ENCODE results near the gene TF.
"Not testable (repeated sequence)": the region's sequence is repeated elsewhere in the genome, so short reads cannot be mapped to it uniquely, and the experiment has no call there.

TF gene

DNA sequence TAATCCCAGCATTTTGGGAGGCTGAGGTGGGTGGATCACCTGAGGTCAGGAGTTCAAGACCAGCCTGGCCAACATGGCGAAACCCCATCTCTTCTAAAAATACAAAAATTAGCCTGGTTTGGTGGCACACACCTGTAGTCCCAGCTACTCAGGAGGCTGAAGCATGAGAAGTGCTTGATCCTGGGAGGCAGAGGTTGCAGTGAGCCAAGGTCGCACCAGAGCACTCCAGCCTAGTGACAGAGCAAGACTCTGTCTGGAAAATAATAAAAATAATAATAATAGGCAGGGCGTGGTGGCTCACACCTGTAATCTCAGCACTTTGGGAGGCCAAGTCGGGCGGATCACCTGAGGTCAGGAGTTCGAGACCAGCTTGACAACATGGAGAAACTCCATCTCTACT is 34.6 kb downstream of the TF start:
- H3K4me3 ChIP-seq (ENCODE audit: insufficient read depth, low read depth, low read length); H3K36me3 ChIP-seq (ENCODE audit: control insufficient read depth, insufficient read depth, low read length); H3K4me1 ChIP-seq (ENCODE audit: control insufficient read depth, insufficient read depth, low read length); H3K27me3 ChIP-seq (ENCODE audit: control insufficient read depth, insufficient read depth, low read length, poor library complexity, severe bottlenecking); H3K9me3 ChIP-seq (ENCODE audit: control insufficient read depth, low read length); H3K27ac ChIP-seq (ENCODE audit: insufficient read depth, low read depth, low read length, poor library complexity, severe bottlenecking): not testable (repeated sequence)
- 74 to 80% methylated on average over 6 of the region's 6 CpGs for WGBS, 2 experiments

DNA sequence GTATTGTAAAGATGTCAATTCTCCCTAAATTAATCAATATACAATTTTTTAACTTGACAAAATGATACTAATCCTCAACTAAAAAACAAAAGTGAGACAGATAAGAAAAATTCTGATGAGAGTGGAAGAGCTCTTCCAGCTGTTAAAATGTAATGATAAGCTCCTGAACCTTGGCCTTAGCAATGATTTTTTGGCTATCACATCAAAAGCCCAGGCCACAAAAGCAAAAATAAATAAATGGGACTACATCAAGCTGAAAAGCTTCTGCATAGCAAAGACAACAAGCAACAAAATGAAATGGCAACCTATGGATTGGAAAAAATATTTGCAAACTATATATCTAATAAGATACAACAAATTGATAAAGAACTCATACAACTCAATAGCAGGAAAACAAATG is 35.4 kb downstream of the TF start:
- Histone ChIP-seq H3K27ac (ENCODE audit: insufficient read depth, low read depth, low read length, poor library complexity, severe bottlenecking) (no peak overlapping the region), H3K4me3 (ENCODE audit: insufficient read depth, low read depth, low read length) (no peak overlapping the region), H3K36me3 (ENCODE audit: control insufficient read depth, insufficient read depth, low read length) (no peaks in the 10 kb centered on the region), H3K9me3 (ENCODE audit: control insufficient read depth, low read length) (no peaks in the 10 kb centered on the region), H3K4me1 (ENCODE audit: control insufficient read depth, insufficient read depth, low read length) (no peaks in the 10 kb centered on the region), H3K27me3 (ENCODE audit: control insufficient read depth, insufficient read depth, low read length, poor library complexity, severe bottlenecking) (no peaks in the 10 kb centered on the region)

DNA sequence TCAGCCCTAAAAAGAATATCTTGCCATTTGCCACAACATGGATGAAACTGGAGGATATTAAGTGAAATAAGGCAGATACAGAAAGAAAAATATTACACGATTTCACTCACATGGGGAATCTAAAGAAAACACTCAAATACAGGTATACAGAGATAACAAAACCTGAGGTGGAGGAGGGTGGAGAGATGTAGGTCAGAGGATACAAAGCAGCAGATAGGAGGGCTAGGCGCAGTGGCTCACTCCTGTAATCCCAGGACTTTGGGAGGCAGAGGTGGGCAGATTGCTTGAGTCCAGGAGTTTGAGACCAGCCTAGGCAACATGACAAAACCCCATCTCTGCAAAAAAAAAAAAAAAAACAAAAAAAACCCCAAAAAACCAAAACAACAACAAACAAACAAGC is 36.3 kb downstream of the TF start:
- WGBS, 2 experiments, result 88 to 91% methylated on average over 1 to 2 of the region's 2 CpGs
- H3K36me3 ChIP-seq (ENCODE audit: control insufficient read depth, insufficient read depth, low read length), result no peaks in the 10 kb centered on the region
- no peaks in the 10 kb centered on the region for H3K4me1 ChIP-seq (ENCODE audit: control insufficient read depth, insufficient read depth, low read length)
- H3K27me3 ChIP-seq (ENCODE audit: control insufficient read depth, insufficient read depth, low read length, poor library complexity, severe bottlenecking), result no peaks in the 10 kb centered on the region
- H3K27ac ChIP-seq (ENCODE audit: insufficient read depth, low read depth, low read length, poor library complexity, severe bottlenecking), result no peak overlapping the region
- peaks cover under 1% of the 10 kb centered on the region for H3K9me3 ChIP-seq (ENCODE audit: control insufficient read depth, low read length)
- no peak overlapping the region for H3K4me3 ChIP-seq (ENCODE audit: insufficient read depth, low read depth, low read length)

DNA sequence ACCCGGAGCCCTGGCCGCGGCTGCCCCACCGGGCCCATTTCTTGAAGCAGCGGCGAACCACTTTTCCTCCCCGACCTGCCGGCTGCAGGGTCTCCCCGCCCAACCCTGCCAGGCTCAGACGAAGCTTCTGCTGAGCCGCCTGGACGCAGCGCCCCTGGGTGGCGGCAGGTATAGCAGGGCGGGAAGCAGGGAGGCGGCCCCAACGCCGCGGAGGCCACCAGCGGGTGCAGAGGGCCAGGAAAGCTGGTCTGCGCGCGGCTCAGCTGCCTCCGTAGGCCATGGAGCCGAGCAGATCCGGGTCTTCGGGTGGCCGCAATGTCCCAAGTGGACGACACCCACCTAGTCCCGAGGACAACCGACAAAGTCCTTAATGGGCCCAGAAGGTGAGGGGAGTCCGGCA is 37.6 kb downstream of the TF start:
- Histone ChIP-seq H3K4me3 (ENCODE audit: insufficient read depth, low read depth, low read length) (no peak overlapping the region), H3K4me1 (ENCODE audit: control insufficient read depth, insufficient read depth, low read length) (no peaks in the 10 kb centered on the region), H3K27ac (ENCODE audit: insufficient read depth, low read depth, low read length, poor library complexity, severe bottlenecking) (no peak overlapping the region), H3K27me3 (ENCODE audit: control insufficient read depth, insufficient read depth, low read length, poor library complexity, severe bottlenecking) (no peaks in the 10 kb centered on the region), H3K9me3 (ENCODE audit: control insufficient read depth, low read length) (peaks cover 2% of the 10 kb centered on the region), H3K36me3 (ENCODE audit: control insufficient read depth, insufficient read depth, low read length) (no peaks in the 10 kb centered on the region)
- WGBS, 2 experiments, result 94 to 95% methylated on average over 32 of the region's 32 CpGs

DNA sequence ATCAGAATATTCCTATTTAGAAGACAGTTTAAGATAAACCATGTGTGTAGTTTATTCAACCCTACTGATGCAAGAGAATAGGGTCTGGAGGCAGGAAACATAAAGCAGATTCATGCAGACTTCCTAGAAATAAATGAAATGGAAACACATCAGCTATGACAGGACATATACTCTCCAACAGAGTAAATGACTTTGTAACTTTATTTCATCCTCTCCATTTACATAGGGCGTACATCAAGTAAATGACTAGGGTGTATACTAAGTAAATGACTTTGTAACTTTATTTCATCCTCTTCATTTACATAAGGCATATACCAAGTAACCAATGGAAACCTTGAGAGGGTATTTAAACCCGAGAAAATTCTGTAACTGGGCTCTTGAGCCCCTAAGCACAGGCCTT is 41.8 kb downstream of the TF start:
- no peaks in the 10 kb centered on the region for H3K36me3 ChIP-seq (ENCODE audit: control insufficient read depth, insufficient read depth, low read length)
- WGBS, 2 experiments, result 70 to 79% methylated on average over 1 to 2 of the region's 2 CpGs
- no peak overlapping the region for H3K4me3 ChIP-seq (ENCODE audit: insufficient read depth, low read depth, low read length)
- no peaks in the 10 kb centered on the region for H3K4me1 ChIP-seq (ENCODE audit: control insufficient read depth, insufficient read depth, low read length)
- no peaks in the 10 kb centered on the region for H3K27me3 ChIP-seq (ENCODE audit: control insufficient read depth, insufficient read depth, low read length, poor library complexity, severe bottlenecking)
- no peak overlapping the region for H3K27ac ChIP-seq (ENCODE audit: insufficient read depth, low read depth, low read length, poor library complexity, severe bottlenecking)
- peaks cover 5% of the 10 kb centered on the region for H3K9me3 ChIP-seq (ENCODE audit: control insufficient read depth, low read length)

DNA sequence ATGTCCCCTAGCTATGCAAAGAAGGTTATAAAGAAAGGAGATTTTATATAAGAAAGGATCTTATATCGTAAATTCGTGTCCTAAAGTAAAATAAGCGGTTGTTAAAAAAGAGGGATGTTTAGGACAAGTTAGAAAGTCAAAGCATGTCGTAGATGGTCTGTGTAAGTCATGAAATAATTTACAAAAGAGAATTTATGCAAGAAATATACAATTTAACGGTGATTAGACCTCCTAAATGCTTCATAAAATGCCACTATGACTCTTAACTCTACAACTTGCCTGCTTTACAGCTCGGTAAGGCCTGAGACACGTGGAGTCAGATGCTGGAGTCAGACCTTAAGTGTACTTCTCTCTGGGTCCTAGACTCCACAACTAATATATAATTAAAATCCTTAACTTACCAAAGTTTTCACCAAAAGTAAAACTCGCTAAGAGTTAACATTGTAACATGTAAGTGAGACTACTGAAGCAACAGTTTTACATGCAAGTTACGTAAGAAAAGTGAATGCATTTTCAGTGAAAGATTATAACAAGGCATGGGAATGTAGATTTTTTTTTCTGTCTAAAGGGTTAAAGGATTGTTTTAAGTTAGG is 46.1 kb downstream of the TF start:
- Histone ChIP-seq H3K27me3 (ENCODE audit: control insufficient read depth, insufficient read depth, low read length, poor library complexity, severe bottlenecking) (no peaks in the 10 kb centered on the region), H3K9me3 (ENCODE audit: control insufficient read depth, low read length) (peaks cover 5% of the 10 kb centered on the region), H3K27ac (ENCODE audit: insufficient read depth, low read depth, low read length, poor library complexity, severe bottlenecking) (no peak overlapping the region), H3K4me3 (ENCODE audit: insufficient read depth, low read depth, low read length) (no peak overlapping the region), H3K36me3 (ENCODE audit: control insufficient read depth, insufficient read depth, low read length) (no peaks in the 10 kb centered on the region), H3K4me1 (ENCODE audit: control insufficient read depth, insufficient read depth, low read length) (no peaks in the 10 kb centered on the region)
- WGBS, 2 experiments, result 49 to 50% methylated on average over 9 of the region's 9 CpGs

DNA sequence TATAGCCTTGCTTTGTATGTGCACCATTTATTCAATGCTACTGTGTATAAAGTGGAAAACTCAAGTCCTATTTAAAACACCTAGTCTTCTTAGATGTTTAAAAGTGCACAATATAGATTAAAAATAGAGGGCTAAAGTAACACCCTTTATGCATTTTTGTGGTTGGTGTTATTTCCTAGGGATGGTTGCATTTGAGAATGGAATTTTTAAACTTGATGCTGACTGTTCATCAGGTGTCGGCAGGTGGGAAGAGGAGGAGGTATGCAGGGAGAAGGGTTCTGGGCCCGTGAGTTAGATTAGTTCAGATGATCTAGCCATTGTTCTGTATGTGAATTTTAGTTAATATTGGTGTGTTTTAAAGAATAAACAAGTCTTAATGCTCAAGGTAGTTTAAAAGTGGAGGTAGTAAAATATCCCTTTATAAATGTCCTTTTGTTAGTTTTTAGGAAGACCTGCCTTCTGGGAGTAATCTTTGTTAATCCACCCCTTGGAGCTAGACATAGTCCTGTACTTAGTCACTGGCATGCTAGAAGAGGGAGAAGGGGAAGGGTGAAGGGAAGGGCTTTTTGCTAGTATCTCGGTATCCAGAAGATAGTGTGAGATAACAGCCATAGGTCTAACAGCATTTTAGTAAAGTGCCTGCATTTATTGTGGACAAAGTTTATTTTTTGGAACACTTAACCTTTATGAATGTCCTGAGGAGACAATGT is 51.4 kb downstream of the TF start:
- no peaks in the 10 kb centered on the region for H3K36me3 ChIP-seq (ENCODE audit: control insufficient read depth, insufficient read depth, low read length)
- no peak overlapping the region for H3K4me3 ChIP-seq (ENCODE audit: insufficient read depth, low read depth, low read length)
- peaks cover 7% of the 10 kb centered on the region for H3K27me3 ChIP-seq (ENCODE audit: control insufficient read depth, insufficient read depth, low read length, poor library complexity, severe bottlenecking)
- H3K4me1 ChIP-seq (ENCODE audit: control insufficient read depth, insufficient read depth, low read length), result no peaks in the 10 kb centered on the region
- WGBS, 2 experiments, result 90 to 91% methylated on average over 3 of the region's 3 CpGs
- no peak overlapping the region for H3K27ac ChIP-seq (ENCODE audit: insufficient read depth, low read depth, low read length, poor library complexity, severe bottlenecking)
- H3K9me3 ChIP-seq (ENCODE audit: control insufficient read depth, low read length), result no peaks in the 10 kb centered on the region

DNA sequence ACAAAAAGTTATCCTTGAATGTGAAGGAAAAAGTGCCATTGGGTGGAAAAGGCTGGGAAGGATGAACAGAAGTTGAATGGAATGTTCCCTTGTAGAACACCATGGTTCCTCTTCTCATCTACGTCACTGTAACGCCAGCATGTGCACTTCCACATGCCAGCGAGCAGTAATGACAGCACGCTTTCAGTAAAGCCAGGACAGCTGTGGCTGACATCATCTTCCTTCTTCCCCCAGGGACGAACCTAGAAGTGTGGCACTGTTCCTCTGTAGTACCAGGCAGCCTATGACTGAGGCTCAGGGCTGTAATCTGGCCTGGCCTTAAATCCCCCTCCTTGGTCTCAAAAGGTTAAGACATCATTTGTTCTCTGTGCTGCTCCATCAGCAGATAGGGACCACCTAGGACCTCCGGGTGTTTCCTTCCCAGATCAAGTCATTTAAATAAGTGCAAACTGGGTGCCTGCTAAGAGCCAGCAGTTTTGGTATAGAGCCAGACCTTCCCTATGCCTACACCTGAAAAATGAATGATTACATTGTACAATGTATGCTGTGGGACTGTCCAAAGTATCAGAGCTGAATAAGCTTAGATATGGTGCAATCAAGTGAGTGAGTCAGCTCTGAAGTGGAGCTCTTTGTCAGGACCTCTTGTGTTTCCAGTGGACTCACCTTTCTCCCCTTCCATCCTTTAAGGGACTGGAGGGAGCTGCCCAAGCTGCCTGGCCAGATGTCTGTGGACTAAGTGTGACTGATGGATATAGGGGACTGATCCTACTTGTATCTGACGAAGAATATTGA is 53.8 kb downstream of the TF start:
- H3K36me3 ChIP-seq (ENCODE audit: control insufficient read depth, insufficient read depth, low read length), result no peaks in the 10 kb centered on the region
- WGBS, 2 experiments, result 83 to 89% methylated on average over 6 to 7 of the region's 7 CpGs

DNA sequence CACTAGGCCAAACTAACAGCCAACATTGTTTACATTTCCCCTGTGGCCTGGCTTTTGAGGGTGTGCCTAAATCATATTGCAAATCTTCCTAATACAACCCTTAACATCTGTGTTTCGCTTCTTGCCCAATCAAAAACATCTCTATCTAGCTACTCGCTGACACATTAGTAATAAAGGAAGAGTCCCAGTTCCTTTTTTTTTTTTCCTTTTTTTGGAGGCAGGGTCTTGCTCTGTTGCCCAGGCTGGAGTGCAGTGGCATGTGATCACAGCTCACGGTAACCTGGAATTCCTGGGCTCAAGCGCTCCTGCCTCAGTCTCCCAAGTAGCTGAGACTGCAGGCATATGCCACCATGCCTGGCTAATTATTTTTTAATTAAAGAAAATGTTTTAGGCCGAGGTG is 57.3 kb downstream of the TF start:
- Histone ChIP-seq H3K4me1 (ENCODE audit: control insufficient read depth, insufficient read depth, low read length) (no peaks in the 10 kb centered on the region), H3K36me3 (ENCODE audit: control insufficient read depth, insufficient read depth, low read length) (no peaks in the 10 kb centered on the region), H3K27me3 (ENCODE audit: control insufficient read depth, insufficient read depth, low read length, poor library complexity, severe bottlenecking) (peaks cover 7% of the 10 kb centered on the region), H3K27ac (ENCODE audit: insufficient read depth, low read depth, low read length, poor library complexity, severe bottlenecking) (no peak overlapping the region), H3K4me3 (ENCODE audit: insufficient read depth, low read depth, low read length) (no peak overlapping the region), H3K9me3 (ENCODE audit: control insufficient read depth, low read length) (no peaks in the 10 kb centered on the region)
- 89% methylated on average over 5 of the region's 5 CpGs for WGBS, 2 experiments

More for the DNA sequence above, 53.8 kb downstream of the TF start:
- peaks cover 7% of the 10 kb centered on the region for H3K27me3 ChIP-seq (ENCODE audit: control insufficient read depth, insufficient read depth, low read length, poor library complexity, severe bottlenecking)
- H3K9me3 ChIP-seq (ENCODE audit: control insufficient read depth, low read length), result no peaks in the 10 kb centered on the region
- H3K4me3 ChIP-seq (ENCODE audit: insufficient read depth, low read depth, low read length), result no peak overlapping the region
- H3K4me1 ChIP-seq (ENCODE audit: control insufficient read depth, insufficient read depth, low read length), result no peaks in the 10 kb centered on the region
- H3K27ac ChIP-seq (ENCODE audit: insufficient read depth, low read depth, low read length, poor library complexity, severe bottlenecking), result no peak overlapping the region

DNA sequence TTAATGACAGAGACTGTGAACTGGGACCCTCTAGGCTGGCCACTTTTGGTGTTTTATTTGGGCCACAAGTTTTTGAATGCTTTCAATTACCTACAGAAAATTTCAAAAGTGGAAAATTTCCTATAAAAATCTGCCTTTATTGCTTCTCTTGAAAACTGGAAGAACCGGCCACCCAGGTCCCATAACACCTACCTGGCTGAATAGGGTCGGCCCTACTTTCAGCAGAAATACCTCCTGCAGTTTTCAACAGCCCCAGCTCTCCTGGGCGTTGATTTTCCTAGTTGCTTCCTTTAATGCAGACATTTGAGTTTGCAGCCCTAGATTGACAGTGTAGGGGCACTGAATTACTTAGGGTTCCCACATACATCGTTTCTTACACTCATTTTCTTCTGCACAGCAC is 58.7 kb downstream of the TF start:
- no peak overlapping the region for H3K4me3 ChIP-seq (ENCODE audit: insufficient read depth, low read depth, low read length)
- peaks cover 7% of the 10 kb centered on the region for H3K27me3 ChIP-seq (ENCODE audit: control insufficient read depth, insufficient read depth, low read length, poor library complexity, severe bottlenecking)
- H3K27ac ChIP-seq (ENCODE audit: insufficient read depth, low read depth, low read length, poor library complexity, severe bottlenecking), result no peak overlapping the region
- H3K9me3 ChIP-seq (ENCODE audit: control insufficient read depth, low read length), result no peaks in the 10 kb centered on the region
- 87 to 96% methylated on average over 4 of the region's 4 CpGs for WGBS, 2 experiments
- H3K36me3 ChIP-seq (ENCODE audit: control insufficient read depth, insufficient read depth, low read length), result no peaks in the 10 kb centered on the region
- H3K4me1 ChIP-seq (ENCODE audit: control insufficient read depth, insufficient read depth, low read length), result no peaks in the 10 kb centered on the region
